IPS DF 4.7 (cell line): Measurements from ENCODE around the gene HOXB1.

Experiments
- DNase-seq: peaks from one replicate; pipeline ENCODE4 v3.0.0-alpha.2; 2013; ENCODE audit warnings: low spot score; ENCODE audit errors: extremely low read depth

The HOXB1 gene

GRCh38 chr17:48554412-48555257 is 23.8 kb upstream of the HOXB1 start:
- no peak for DNase-seq

- DNase-seq, result no peak
These were observed 23.0 kb upstream of the HOXB1 start for GRCh38 chr17:48553826-48554225.

GRCh38 chr17:48553190-48553547 is 22.4 kb upstream of the HOXB1 start:
- no peak for DNase-seq

GRCh38 chr17:48552466-48553189 is 21.8 kb upstream of the HOXB1 start:
- DNase-seq, result no peak

DNA sequence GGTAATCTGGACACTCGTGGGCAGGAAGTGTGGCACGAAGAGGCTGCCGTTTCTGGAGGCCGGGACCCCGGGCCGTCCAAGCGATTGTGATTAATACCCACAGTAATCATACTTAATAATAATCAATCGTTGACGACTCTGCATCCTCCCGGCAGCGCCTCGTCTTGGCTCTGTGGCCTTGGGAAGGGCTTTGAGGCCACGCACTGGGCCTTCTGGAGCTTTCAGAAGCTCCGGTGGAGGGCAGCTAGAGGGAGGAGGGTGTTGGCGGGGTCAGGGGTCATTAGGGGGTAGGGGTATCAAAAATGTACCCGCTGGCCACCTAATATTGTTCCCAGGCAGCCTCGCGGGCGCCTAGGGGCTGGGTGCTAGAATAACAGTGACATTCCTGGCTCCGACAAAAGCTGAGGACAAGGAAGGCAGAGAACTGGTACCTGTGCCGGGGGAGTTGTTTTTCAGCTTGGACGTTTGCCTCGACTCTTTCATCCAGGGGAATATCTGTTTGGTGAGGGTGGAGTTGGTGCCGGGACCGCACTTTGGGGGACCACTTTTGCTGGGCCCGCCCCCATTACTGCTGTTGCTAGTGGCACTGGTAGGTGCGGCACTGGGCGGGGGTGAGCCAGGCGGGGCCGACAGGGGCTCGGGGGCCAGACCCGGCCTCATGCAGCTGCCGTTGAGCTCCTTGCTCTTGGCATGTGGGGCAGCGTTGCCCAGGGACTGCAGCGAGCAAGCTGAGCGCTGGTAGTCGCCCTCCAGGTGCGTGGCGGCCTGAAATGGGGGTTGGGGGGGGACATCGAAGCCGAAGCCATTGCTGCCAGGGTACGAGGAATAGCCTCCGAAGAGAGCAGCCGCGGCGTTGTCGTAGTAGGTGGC is 21.0 kb upstream of the HOXB1 start:
- no peak for DNase-seq

DNA sequence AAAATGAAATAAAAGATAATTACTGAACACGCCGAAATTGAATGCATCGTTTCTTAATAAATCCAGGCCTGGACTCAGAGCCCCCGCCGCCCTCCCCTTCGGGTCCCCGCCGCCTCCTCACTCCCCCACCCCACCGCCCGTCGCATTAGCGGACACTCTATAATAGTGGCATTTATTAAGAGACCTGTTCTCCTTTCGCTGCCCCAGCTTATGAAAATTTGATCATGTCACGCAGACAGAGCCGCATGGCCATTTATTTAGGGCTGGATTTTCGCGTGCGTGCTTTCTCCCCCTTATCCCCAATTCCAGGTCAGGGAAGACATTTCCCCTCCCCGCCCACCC is 20.4 kb upstream of the HOXB1 start:
- DNase-seq, result no peak

DNA sequence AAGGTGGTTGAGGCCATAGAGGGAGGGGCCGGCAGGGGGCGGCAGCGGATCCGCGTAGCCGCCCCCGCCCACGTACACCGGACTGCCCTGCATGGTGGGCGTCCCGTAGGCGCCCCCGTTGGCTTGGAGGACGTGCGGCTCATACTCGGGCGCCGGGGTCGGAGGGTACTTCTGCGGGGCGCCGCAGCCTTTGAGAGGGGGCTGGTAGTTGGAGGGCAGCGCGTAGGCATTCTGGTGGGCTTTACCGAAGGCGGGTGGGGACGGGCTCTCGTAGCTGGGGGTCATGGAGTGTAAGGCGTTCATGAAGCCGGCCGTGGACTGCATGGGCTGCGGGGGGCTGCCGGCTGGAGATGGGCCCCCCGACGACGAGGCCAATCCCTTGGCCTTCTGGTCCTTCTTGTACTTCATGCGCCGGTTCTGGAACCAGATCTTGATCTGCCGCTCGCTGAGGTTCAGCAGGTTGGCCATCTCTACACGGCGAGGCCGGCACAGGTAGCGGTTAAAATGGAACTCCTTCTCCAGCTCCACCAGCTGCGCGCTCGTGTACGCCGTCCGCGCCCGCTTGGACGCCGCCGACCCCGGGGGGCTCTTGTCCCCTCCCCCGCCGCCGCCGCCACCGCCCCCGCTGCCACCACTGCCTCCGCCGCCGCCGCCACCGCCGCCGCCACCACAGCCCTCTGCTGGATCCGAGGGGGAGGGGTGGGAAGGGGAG is 19.8 kb upstream of the HOXB1 start:
- no peak for DNase-seq

- no peak for DNase-seq
These were observed 19.2 kb upstream of the HOXB1 start for GRCh38 chr17:48549914-48550501.

DNA sequence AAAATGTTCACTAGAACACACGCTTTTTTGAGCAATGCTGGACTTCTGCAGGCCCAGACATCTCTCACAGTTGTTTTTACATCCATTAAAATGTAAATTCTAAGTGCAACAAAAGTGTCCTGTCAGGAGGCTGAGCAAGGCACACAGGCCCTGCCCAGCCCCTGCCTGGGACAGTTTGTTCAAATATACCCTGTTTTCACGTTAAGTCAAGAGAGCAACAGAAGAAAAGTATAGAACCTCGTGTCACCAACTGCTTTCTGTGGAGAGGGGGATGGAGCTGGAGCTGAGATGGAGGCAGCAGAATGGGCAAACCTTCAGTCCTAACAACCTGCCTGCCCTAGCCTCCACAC is 18.4 kb upstream of the HOXB1 start:
- DNase-seq, result no peak

GRCh38 chr17:48548523-48549280 is 17.9 kb upstream of the HOXB1 start:
- no peak for DNase-seq

DNA sequence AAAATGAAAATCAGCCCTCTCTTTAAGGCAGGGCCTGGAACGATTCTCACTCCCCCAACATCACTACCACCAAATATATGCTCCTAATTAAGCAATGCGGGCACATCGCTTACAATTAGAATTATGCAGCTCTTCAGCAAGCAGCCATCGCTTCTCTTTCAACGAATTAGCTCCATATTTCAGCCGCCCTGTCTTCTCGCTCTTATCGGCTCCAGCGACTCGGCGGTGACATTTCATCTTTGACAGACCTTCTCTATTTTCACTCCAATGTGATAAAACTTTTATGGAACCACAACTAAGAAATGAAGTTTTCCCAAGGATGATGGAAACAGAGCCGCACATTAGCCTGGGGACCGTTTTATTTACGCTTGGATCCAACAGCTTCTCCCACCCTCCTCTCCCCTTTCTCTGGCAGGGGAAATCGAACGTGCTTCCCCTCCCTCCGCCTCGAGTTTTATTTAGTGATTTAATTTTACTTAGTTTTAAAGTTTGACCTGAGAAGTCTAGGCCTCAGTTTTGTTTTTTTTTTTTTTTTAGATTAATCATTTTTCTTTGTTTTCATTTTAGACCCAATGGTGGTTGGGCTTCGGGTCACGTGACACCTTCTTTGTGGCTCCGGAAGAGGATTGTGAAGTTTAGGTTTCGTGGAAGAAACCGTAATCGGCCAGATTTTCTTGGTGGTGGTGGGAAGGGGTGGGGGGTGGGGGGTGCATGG is 17.2 kb upstream of the HOXB1 start:
- DNase-seq, result no peak

- no peak for DNase-seq
These were observed 16.4 kb upstream of the HOXB1 start for GRCh38 chr17:48546924-48547807.

GRCh38 chr17:48546137-48546923 is 15.5 kb upstream of the HOXB1 start:
- DNase-seq, result no peak

GRCh38 chr17:48545539-48545938 is 14.7 kb upstream of the HOXB1 start:
- DNase-seq, result no peak

- DNase-seq, result no peak
These were observed 14.2 kb upstream of the HOXB1 start, which contains the start of gene HOXB2 for GRCh38 chr17:48545022-48545375. Gene HOXB2, minus strand, starts transcription at chr17:48545109. Its CDS starts 198 bp downstream, at chr17:48544911.

DNA sequence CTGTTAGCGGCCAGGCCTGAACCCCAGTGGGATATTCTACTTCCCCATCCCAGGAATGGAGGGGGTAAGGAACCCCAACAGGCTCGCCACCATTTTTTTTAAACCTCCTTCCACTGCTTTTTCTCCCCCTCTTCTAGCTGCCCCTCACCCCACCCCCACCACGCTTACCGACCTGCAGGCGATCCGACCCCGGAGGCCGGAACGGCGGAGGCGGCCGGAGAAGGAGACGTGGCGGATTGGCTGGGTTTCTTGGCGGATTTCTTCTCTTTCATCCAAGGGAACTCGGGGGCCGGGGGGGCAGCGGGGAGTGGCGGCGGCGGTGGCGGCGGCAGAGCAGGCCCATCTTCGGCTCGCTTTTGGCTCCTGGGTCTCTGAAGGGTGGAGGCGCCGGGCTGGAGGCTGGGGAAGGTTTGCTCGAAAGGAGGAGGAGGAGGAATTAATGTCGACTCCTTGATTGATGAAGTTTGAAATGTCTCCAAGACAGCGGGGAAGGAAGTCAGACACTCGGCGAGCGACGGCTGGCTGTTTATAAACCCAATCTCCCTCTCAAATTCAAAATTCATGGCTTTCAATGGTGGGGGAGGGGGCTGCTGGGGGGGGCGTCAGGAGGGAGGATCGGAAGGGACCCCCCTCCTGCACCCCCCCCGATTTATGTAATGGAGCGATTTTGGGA is 13.7 kb upstream of the HOXB1 start:
- no peak for DNase-seq

DNA sequence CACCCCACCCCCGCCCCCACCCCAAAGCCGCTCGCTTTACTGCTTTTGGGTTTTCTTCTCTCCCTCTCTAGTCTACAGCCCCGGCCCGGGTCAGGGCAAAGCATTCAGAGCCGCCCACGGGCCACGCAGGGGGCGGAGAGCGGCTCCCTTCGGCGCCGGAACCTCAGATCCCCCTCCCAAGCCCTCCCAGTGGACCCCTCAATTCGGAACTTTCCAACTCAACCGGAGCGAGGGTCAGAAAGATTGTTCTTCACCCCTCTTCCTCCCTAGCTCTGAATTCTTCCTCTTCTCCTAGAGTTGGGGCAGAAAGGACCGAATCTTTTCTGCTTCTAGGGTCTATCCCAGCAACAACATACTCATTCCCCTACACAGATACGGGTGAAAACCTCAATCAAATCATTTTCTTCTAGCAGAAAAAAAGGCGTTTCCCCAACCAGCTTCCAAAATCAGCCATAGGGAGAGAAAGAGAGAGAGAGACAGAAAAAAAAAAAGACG is 13.1 kb upstream of the HOXB1 start:
- no peak for DNase-seq
